ENCODE measurements around the gene EMB.

DNA sequence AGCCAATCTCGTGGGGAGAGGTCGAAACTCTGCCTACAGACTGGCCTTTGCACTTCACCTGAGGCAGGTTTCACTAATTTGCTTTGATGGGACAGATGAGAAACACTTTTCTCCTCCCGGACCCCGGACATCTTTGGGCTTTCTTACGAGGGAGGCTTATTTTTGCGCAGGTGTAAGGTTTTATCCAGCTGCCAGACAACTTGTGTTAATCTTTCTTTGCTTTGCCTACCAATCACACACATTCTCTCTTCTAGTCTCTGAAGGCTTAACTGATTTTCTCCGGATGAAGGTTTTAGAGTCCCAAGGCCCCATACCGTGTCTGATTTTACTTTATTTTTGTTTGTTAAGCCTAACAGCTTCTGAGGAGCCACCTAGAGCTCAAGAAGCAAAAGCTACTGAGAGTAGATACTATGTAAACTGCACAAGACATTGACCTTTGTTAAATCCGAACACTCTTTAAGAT is 436 bp upstream of the EMB start:
- TF ChIP-seq HMGA2 (CRISPR knock-in tag; IDR thresholded peaks at IDR 0.05) (no peak), KAT7 (CRISPR knock-in tag; IDR thresholded peaks at IDR 0.05; ENCODE audit: borderline replicate concordance) (no peak), CTCF (IDR thresholded peaks at IDR 0.05) (no peak), ZNF263 (CRISPR knock-in tag; IDR thresholded peaks at IDR 0.05; ENCODE audit: low read depth) (no peak), USF2 (CRISPR knock-in tag; IDR thresholded peaks at IDR 0.05) (no peak), ZNF281 (CRISPR knock-in tag; IDR thresholded peaks at IDR 0.05) (no peak), MAX (CRISPR knock-in tag; IDR thresholded peaks at IDR 0.05) (no peak), E2F4 (CRISPR knock-in tag; IDR thresholded peaks at IDR 0.05; ENCODE audit: borderline replicate concordance, low read depth) (no peak), GABPB1 (CRISPR knock-in tag; IDR thresholded peaks at IDR 0.05) (no peak), TP53 (CRISPR knock-in tag; IDR thresholded peaks at IDR 0.05) (no peak), ESRRA (CRISPR knock-in tag; IDR thresholded peaks at IDR 0.05; ENCODE audit: borderline replicate concordance) (no peak), FOXJ3 (CRISPR knock-in tag; IDR thresholded peaks at IDR 0.05; ENCODE audit: borderline replicate concordance) (no peak)
- TF ChIP-seq, protein P1, sequence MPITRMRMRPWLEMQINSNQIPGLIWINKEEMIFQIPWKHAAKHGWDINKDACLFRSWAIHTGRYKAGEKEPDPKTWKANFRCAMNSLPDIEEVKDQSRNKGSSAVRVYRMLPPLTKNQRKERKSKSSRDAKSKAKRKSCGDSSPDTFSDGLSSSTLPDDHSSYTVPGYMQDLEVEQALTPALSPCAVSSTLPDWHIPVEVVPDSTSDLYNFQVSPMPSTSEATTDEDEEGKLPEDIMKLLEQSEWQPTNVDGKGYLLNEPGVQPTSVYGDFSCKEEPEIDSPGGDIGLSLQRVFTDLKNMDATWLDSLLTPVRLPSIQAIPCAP (CRISPR knock-in tag; IDR thresholded peaks at IDR 0.05), result no peak
- TF ChIP-seq, protein P2, sequence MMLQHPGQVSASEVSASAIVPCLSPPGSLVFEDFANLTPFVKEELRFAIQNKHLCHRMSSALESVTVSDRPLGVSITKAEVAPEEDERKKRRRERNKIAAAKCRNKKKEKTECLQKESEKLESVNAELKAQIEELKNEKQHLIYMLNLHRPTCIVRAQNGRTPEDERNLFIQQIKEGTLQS (CRISPR knock-in tag; conservative IDR thresholded peaks at IDR 0.05), result no peak

Measured in WTC11 (cell line).